H1 (cell line): ENCODE data around the gene SLC27A6. TPM values are rescaled to one million over a fixed set of nuclear protein-coding genes. Genes with fewer than 3 reads are reported as not detected.

Experiments used
- CTCF ChIA-PET: fragments of 300-600 bp; sonication (Branson Sonifier 250); formaldehyde crosslinking; loops from one replicate; lab custom pipeline; 2021; ENCODE audit not compliant: partially characterized antibody; lab: Charles Lee
- POLR2A ChIA-PET: fragments of 300-600 bp; sonication (Branson Sonifier 250); formaldehyde crosslinking; loops from one replicate; lab custom pipeline; 2021; ENCODE audit warnings: inconsistent platforms; ENCODE audit not compliant: partially characterized antibody; lab: Charles Lee
- DNase-seq, 2 experiments: peaks; one replicate each; pipeline versions ENCODE4 v3.0.0 to v3.0.0-alpha.2; 2010 to 2022; ENCODE audit warnings: low spot score in 2 of 2, low read depth in 1 of 2, mixed read lengths in 1 of 2
- FAIRE-seq: peaks from 2 replicates; lab custom pipeline; 2011; peaks lifted over from hg19 to GRCh38; lab: Jason Lieb, UNC
- H2AFZ ChIP-seq: 2 replicates; pipeline ENCODE4 v1.8.1; 2012; ENCODE audit warnings: low read length, inconsistent platforms
- H2AK5ac ChIP-seq: 2 replicates; pipeline ENCODE4 v1.6.1; 2013; ENCODE audit warnings: low read depth, low read length
- H2BK120ac ChIP-seq: replicated peaks from 2 replicates; pipeline ENCODE3; 2013; ENCODE audit warnings: low read depth, low read length, inconsistent platforms
- H2BK12ac ChIP-seq: 2 replicates; pipeline ENCODE4 v1.6.1; 2013; ENCODE audit warnings: low read depth, low read length
- H2BK15ac ChIP-seq: 2 replicates; pipeline ENCODE4 v1.6.1; 2013; ENCODE audit warnings: low read length
- H2BK20ac ChIP-seq: 2 replicates; pipeline ENCODE4 v1.6.1; 2013; ENCODE audit warnings: low read length
- H2BK5ac ChIP-seq: 2 replicates; pipeline ENCODE4 v1.6.1; 2013; ENCODE audit warnings: low read depth, low read length
- H3K14ac ChIP-seq: 2 replicates; pipeline ENCODE4 v1.6.1; 2013; ENCODE audit warnings: inconsistent platforms; ENCODE audit not compliant: insufficient read length
- H3K18ac ChIP-seq: 2 replicates; pipeline ENCODE4 v1.6.1; 2013; ENCODE audit warnings: low read length; ENCODE audit errors: extremely low read depth
- H3K23ac ChIP-seq: 2 replicates; pipeline ENCODE4 v1.6.1; 2013; ENCODE audit warnings: inconsistent platforms; ENCODE audit not compliant: insufficient read length
- H3K23me2 ChIP-seq: 2 replicates; pipeline ENCODE4 v1.6.1; 2013; ENCODE audit warnings: low read depth, low read length
- H3K27ac ChIP-seq: 2 replicates; pipeline ENCODE4 v1.6.1; 2011; ENCODE audit warnings: low read depth, low read length, inconsistent platforms
- H3K27me3 ChIP-seq, 4 experiments: replicated peaks in 1 of 4; 1 replicate in 1 of 4; 2 replicates in 3 of 4; pipeline versions ENCODE4 v1.6.1 to v1.8.1; 2011 to 2013; ENCODE audit warnings: low read length in 3 of 4, mild to moderate bottlenecking in 3 of 4, inconsistent platforms in 2 of 4, mixed read lengths in 2 of 4, moderate library complexity in 1 of 4; ENCODE audit not compliant: control insufficient read depth in 3 of 4, insufficient read depth in 3 of 4; ENCODE audit errors: extremely low read depth in 1 of 4
- H3K36me3 ChIP-seq, 4 experiments: 2 replicates each; pipeline versions ENCODE4 v1.6.1 to v1.8.1; 2011 to 2013; ENCODE audit warnings: mild to moderate bottlenecking in 4 of 4, low read length in 3 of 4, moderate library complexity in 2 of 4, control low read depth in 1 of 4, inconsistent platforms in 1 of 4; ENCODE audit not compliant: insufficient read depth in 4 of 4, control insufficient read depth in 2 of 4
- H3K4ac ChIP-seq: replicated peaks from 2 replicates; pipeline ENCODE3; 2013; ENCODE audit warnings: low read length, low read depth, mixed read lengths, inconsistent platforms; ENCODE audit not compliant: insufficient read length
- H3K4me1 ChIP-seq, 4 experiments: replicated peaks in 1 of 4; 1 replicate in 1 of 4; 2 replicates in 3 of 4; pipeline versions ENCODE4 v1.6.1 to v1.8.1; 2011 to 2013; ENCODE audit warnings: low read length in 3 of 4, inconsistent platforms in 2 of 4, mixed read lengths in 1 of 4; ENCODE audit not compliant: insufficient read depth in 4 of 4, control insufficient read depth in 3 of 4
- H3K4me2 ChIP-seq, 2 experiments: 2 replicates each; pipeline versions ENCODE4 v1.6.1 to v1.8.1; 2011 to 2013; ENCODE audit warnings: low read depth in 2 of 2, low read length in 2 of 2, control low read depth in 1 of 2, inconsistent platforms in 1 of 2, mild to moderate bottlenecking in 1 of 2; ENCODE audit not compliant: insufficient read depth in 1 of 2
- H3K4me3 ChIP-seq, 4 experiments: fragments of 200-600, 300-600 bp in 1 of 4; sonication (generic), shearing (Covaris generic), sonication (Bioruptor Twin) in 1 of 4; 2 replicates each; pipeline versions ENCODE4 v1.5.1 to v1.8.1; 2011 to 2016; ENCODE audit warnings: low read length in 4 of 4, low read depth in 3 of 4, control low read depth in 2 of 4, inconsistent platforms in 2 of 4, mild to moderate bottlenecking in 2 of 4, mixed read lengths in 1 of 4, moderate library complexity in 1 of 4; ENCODE audit not compliant: insufficient read depth in 2 of 4; ENCODE audit errors: extremely low read depth in 1 of 4
- H3K56ac ChIP-seq: replicated peaks from 2 replicates; pipeline ENCODE3; 2013; ENCODE audit warnings: low read depth, mild to moderate bottlenecking, mixed read lengths, low read length, inconsistent platforms; ENCODE audit not compliant: insufficient read length
- H3K79me1 ChIP-seq: 2 replicates; pipeline ENCODE4 v1.6.1; 2013; ENCODE audit warnings: low read depth, low read length, control low read depth
- H3K79me2 ChIP-seq, 2 experiments: 2 replicates each; pipeline versions ENCODE4 v1.6.1 to v1.8.1; 2012 to 2013; ENCODE audit warnings: low read length in 2 of 2, mild to moderate bottlenecking in 2 of 2, inconsistent platforms in 1 of 2; ENCODE audit not compliant: insufficient read depth in 2 of 2, control insufficient read depth in 1 of 2
- H3K9ac ChIP-seq, 4 experiments: replicated peaks in 1 of 4; 1 replicate in 1 of 4; 2 replicates in 3 of 4; pipeline versions ENCODE4 v1.6.1 to v1.8.1; 2011 to 2013; ENCODE audit warnings: low read depth in 3 of 4, low read length in 3 of 4, control low read depth in 2 of 4, mild to moderate bottlenecking in 2 of 4, moderate library complexity in 2 of 4, inconsistent platforms in 1 of 4; ENCODE audit errors: extremely low read depth in 1 of 4
- H3K9me3 ChIP-seq, 2 experiments: 2 replicates each; pipeline versions ENCODE4 v1.6.1 to v1.8.1; 2012 to 2013; ENCODE audit warnings: mild to moderate bottlenecking in 2 of 2, moderate library complexity in 2 of 2, control low read depth in 1 of 2, inconsistent platforms in 1 of 2, low read depth in 1 of 2, low read length in 1 of 2, mixed read lengths in 1 of 2; ENCODE audit not compliant: insufficient read depth in 2 of 2
- H4K20me1 ChIP-seq, 2 experiments: replicated peaks in 1 of 2; 2 replicates each; pipeline versions ENCODE3 to v1.8.1; 2011 to 2013; ENCODE audit warnings: inconsistent platforms in 2 of 2, low read length in 2 of 2, mild to moderate bottlenecking in 1 of 2; ENCODE audit not compliant: insufficient read depth in 2 of 2, control insufficient read depth in 1 of 2
- H4K5ac ChIP-seq: 2 replicates; pipeline ENCODE4 v1.6.1; 2013; ENCODE audit warnings: low read length, low read depth, mixed read lengths, inconsistent platforms; ENCODE audit not compliant: insufficient read length
- H4K8ac ChIP-seq: 2 replicates; pipeline ENCODE4 v1.8.0; 2013; ENCODE audit warnings: mild to moderate bottlenecking, moderate library complexity, low read length, inconsistent platforms; ENCODE audit not compliant: insufficient read depth; ENCODE audit errors: extremely low read depth
- H4K91ac ChIP-seq: replicated peaks from 2 replicates; pipeline ENCODE3; 2013; ENCODE audit warnings: low read length, mixed read lengths, inconsistent platforms; ENCODE audit not compliant: insufficient read length
- BRCA1 ChIP-seq: IDR thresholded peaks from 2 replicates; pipeline ENCODE4 v1.6.1; 2012; ENCODE audit warnings: low read depth, low read length, improper control_type of control experiment
- JUN ChIP-seq: IDR thresholded peaks from 2 replicates; pipeline ENCODE4 v1.6.1; 2011; ENCODE audit warnings: low read depth, mild to moderate bottlenecking, improper control_type of control experiment, low read length
- RXRA ChIP-seq: IDR thresholded peaks from 2 replicates; pipeline ENCODE4 v1.6.1; 2011; ENCODE audit warnings: low read depth, mild to moderate bottlenecking, low read length, moderate library complexity; ENCODE audit not compliant: insufficient read depth
- SP1 ChIP-seq: IDR thresholded peaks from 2 replicates; pipeline ENCODE4 v1.6.1; 2011; ENCODE audit warnings: low read depth, low read length
- TAF1 ChIP-seq: IDR thresholded peaks from 2 replicates; pipeline ENCODE4 v1.6.1; 2011; ENCODE audit warnings: mild to moderate bottlenecking, low read depth, low read length
- WGBS, 2 experiments: shearing (Covaris generic) in 1 of 2; methylation state at CpG; one replicate each; pipeline versions ENCODE4 v1.1.6 to v1.1.7; 2013 to 2015; ENCODE audit warnings: low lambda C conversion rate in 2 of 2, mixed read lengths in 2 of 2, inconsistent platforms in 1 of 2, low coverage in 1 of 2, missing lambda C conversion rate in 1 of 2; ENCODE audit not compliant: insufficient replicate concordance in 2 of 2, insufficient coverage in 1 of 2, insufficient read length in 1 of 2; ENCODE audit errors: extremely low coverage in 1 of 2, missing lambda C conversion rate in 1 of 2; 5-methylcytosine and 5-hydroxymethylcytosine counted together
- polyA plus RNA-seq, 7 experiments: library from polyadenylated mRNA; depleted of rRNA in 3 of 7; stranded (reverse) in 5 of 7; unstranded in 2 of 7; fragments of >200 nt in 5 of 7; fragments of 200-250 nt in 2 of 7; gene quantifications; 1 replicate in 5 of 7; 2 replicates in 1 of 7; 4 replicates in 1 of 7; pipeline versions ENCODE4 v1.2.1 to v1.2.3, GENCODE V29; 2011 to 2013; ENCODE audit warnings: missing spikeins in 2 of 7, mixed read lengths in 2 of 7
- total RNA-seq: library from RNA; stranded (reverse); fragmentation: NEBNext Ultra II Directional; extraction: Animal tissue kit (Norgen Biotek cat#: 25700); gene quantifications from 2 replicates; pipeline ENCODE4 v1.2.1, GENCODE V29; 2021

The SLC27A6 gene
- total and polyA plus RNA-seq, 2 of the 8 experiments (the other 6 are each of a cell fraction or from before 2014, with no cell fraction given): 4.0 to 4.7 TPM

- H3K4me3 ChIP-seq: no peak overlapping the region
- CTCF ChIA-PET: no interaction called here
- WGBS, 2 experiments: 38% methylated on average over 2 of the region's 2 CpGs; no CpG with 5 or more reads in 1 of the 2 experiments
Observed at GRCh38 chr5:129048509-129048908, 83.2 kb downstream of the SLC27A6 start.

More at GRCh38 chr5:129048509-129048908, 83.2 kb downstream of the SLC27A6 start:
- Histone ChIP-seq H3K23ac (no peak overlapping the region), H3K56ac (no peak overlapping the region), H2BK5ac (no peak overlapping the region), H3K4me1 (no peaks in the 10 kb centered on the region), H4K20me1 (no peaks in the 10 kb centered on the region), H3K4me2 (no peak overlapping the region), H3K4ac (no peak overlapping the region), H3K14ac (no peak overlapping the region), H2BK12ac (no peak overlapping the region), H3K36me3 (no peaks in the 10 kb centered on the region), H3K79me1 (no peaks in the 10 kb centered on the region), H4K8ac (no peak overlapping the region), H3K27ac (no peak overlapping the region), H3K27me3 (no peaks in the 10 kb centered on the region), H2BK15ac (no peak overlapping the region), H2BK120ac (no peak overlapping the region), H2AK5ac (no peak overlapping the region), H3K23me2 (no peaks in the 10 kb centered on the region), H3K9ac (no peak overlapping the region), H2BK20ac (no peak overlapping the region), H4K91ac (no peak overlapping the region), H3K79me2 (no peaks in the 10 kb centered on the region), H2AFZ (no peak overlapping the region), H3K9me3 (no peaks in the 10 kb centered on the region), H4K5ac (no peak overlapping the region), H3K18ac (no peak overlapping the region)
- DNase-seq: no peak
- POLR2A ChIA-PET: no interaction called here
- TF ChIP-seq JUN: no peak
- no peak for TF ChIP-seq SP1
- no peak for TF ChIP-seq TAF1
- TF ChIP-seq BRCA1: no peak
- no peak for TF ChIP-seq RXRA
- FAIRE-seq: no peak
